HepG2 (cell line): Measurements from ENCODE around the gene ZNF530. TPM values are rescaled to one million over a fixed set of nuclear protein-coding genes. Genes with fewer than 3 reads are reported as not detected.

ENCODE experiments used
- ATAC-seq: fragments of 200-7000 bp; cut with Tn5 transposase; 3 replicates; pipeline ENCODE4 v1.9.1; 2020; ENCODE audit warnings: mild to moderate bottlenecking, moderate library complexity
- BruUV-seq: library from RNA; stranded (reverse); fragments of 400-500 nt; replicated peaks from 2 replicates; lab custom pipeline; 2021; lab: Mats Ljungman, UMichigan
- CTCF ChIA-PET: fragments of 300-600 bp; formaldehyde crosslinking; extraction: SDS; loops from one replicate; lab custom pipeline; 2021; ENCODE audit warnings: low total read pairs, inconsistent platforms, low intra/inter-chr PET ratio; lab: Yijun Ruan, JAX
- POLR2A ChIA-PET: fragments of 350-600 bp; sonication (Branson Sonifier 250); formaldehyde crosslinking; loops from one replicate; lab custom pipeline; 2020; ENCODE audit warnings: antibody characterized with exemption, inconsistent platforms; lab: Yijun Ruan, JAX
- DNase-seq: peaks from one replicate; pipeline ENCODE4 v3.0.0-alpha.2; 2015; ENCODE audit warnings: low spot score
- FAIRE-seq: peaks from 3 replicates; lab custom pipeline; 2011; peaks lifted over from hg19 to GRCh38; lab: Jason Lieb, UNC
- H2AFZ ChIP-seq: one replicate; pipeline ENCODE4 v1.6.1; 2011; ENCODE audit warnings: low read length, inconsistent platforms
- H3K27ac ChIP-seq: fragments of 300-600 bp; 3 replicates; pipeline ENCODE4 v1.8.0; 2011; ENCODE audit warnings: mixed run types, mild to moderate bottlenecking, mixed read lengths, low read length, inconsistent platforms; ENCODE audit not compliant: insufficient read depth; ENCODE audit errors: extremely low read length
- H3K27me3 ChIP-seq, 2 experiments: fragments of 200-600 bp in 1 of 2; 2 replicates in 1 of 2; 3 replicates in 1 of 2; pipeline versions ENCODE4 v1.6.0 to v1.8.0; 2011; ENCODE audit warnings: low read length in 2 of 2, mild to moderate bottlenecking in 2 of 2, moderate library complexity in 2 of 2, inconsistent platforms in 1 of 2; ENCODE audit not compliant: insufficient read depth in 2 of 2, control insufficient read depth in 1 of 2
- H3K36me3 ChIP-seq, 2 experiments: fragments of 200-600 bp in 1 of 2; replicated peaks in 1 of 2; 2 replicates in 1 of 2; 3 replicates in 1 of 2; pipeline versions ENCODE4 v1.5.1 to v1.8.0; 2011; ENCODE audit warnings: low read length in 2 of 2, inconsistent platforms in 1 of 2; ENCODE audit not compliant: insufficient read depth in 2 of 2, control insufficient read depth in 1 of 2
- H3K4me1 ChIP-seq: 2 replicates; pipeline ENCODE4 v1.5.1; 2012; ENCODE audit warnings: low read length, inconsistent platforms; ENCODE audit not compliant: insufficient read depth
- H3K4me2 ChIP-seq: 2 replicates; pipeline ENCODE4 v1.6.0; 2011; ENCODE audit warnings: low read depth, low read length, inconsistent platforms
- H3K4me3 ChIP-seq, 3 experiments: fragments of 200-600 bp in 1 of 3; sonication (generic), shearing (Covaris generic) in 1 of 3; replicated peaks in 1 of 3; 2 replicates each; pipeline ENCODE4 v1.5.1; 2011 to 2016; ENCODE audit warnings: low read length in 3 of 3, inconsistent platforms in 2 of 3, low read depth in 2 of 3, mild to moderate bottlenecking in 2 of 3, control low read depth in 1 of 3, mixed read lengths in 1 of 3; ENCODE audit not compliant: insufficient read depth in 1 of 3
- H3K79me2 ChIP-seq: one replicate; pipeline ENCODE4 v1.6.1; 2011; ENCODE audit warnings: low read length, inconsistent platforms; ENCODE audit not compliant: insufficient read depth
- H3K9ac ChIP-seq: 2 replicates; pipeline ENCODE4 v1.6.0; 2011; ENCODE audit warnings: mild to moderate bottlenecking, low read depth, low read length, inconsistent platforms; ENCODE audit not compliant: insufficient read depth
- H3K9me3 ChIP-seq: 2 replicates; pipeline ENCODE4 v1.5.1; 2012; ENCODE audit warnings: mild to moderate bottlenecking, low read length
- H4K20me1 ChIP-seq: 2 replicates; pipeline ENCODE4 v1.6.0; 2011; ENCODE audit warnings: inconsistent platforms, mild to moderate bottlenecking, low read length, moderate library complexity; ENCODE audit not compliant: insufficient read depth
- YY1 ChIP-seq: IDR thresholded peaks from 2 replicates; pipeline ENCODE4 v1.6.1; 2011; ENCODE audit warnings: low read length, low read depth, moderate library complexity, mild to moderate bottlenecking; ENCODE audit not compliant: insufficient read depth, insufficient replicate concordance
- ZNF331 ChIP-seq: sonication (generic); formaldehyde crosslinking; IDR thresholded peaks from 2 replicates; pipeline ENCODE4 v1.4.0; 2020; ENCODE audit warnings: missing genetic modification reagents
- ZNF619 ChIP-seq: sonication (generic); formaldehyde crosslinking; IDR thresholded peaks from 2 replicates; pipeline ENCODE4 v1.4.0; 2020; ENCODE audit warnings: mild to moderate bottlenecking, missing genetic modification reagents
- ZNF772 ChIP-seq: sonication (generic); formaldehyde crosslinking; IDR thresholded peaks from 2 replicates; pipeline ENCODE4 v1.5.0; 2020; ENCODE audit warnings: mild to moderate bottlenecking, missing genetic modification reagents
- WGBS: methylation state at CpG from one replicate; pipeline ENCODE4 v1.1.6; 2017; ENCODE audit warnings: low lambda C conversion rate; 5-methylcytosine and 5-hydroxymethylcytosine counted together
- in situ Hi-C: cut with HindIII; loops from 2 replicates; pipeline ENCODE4 v1.10.0; 2017; ENCODE audit warnings: low pct_unique_long_range_greater_than_20kb; ENCODE audit not compliant: extremely low pct_ligation_motif_present
- intact Hi-C: fragments of 100-400 bp; cut with micrococcal nuclease; formaldehyde crosslinking; loops from one replicate; pipeline ENCODE4 v1.10.0; 2022; ENCODE audit not compliant: unreplicated experiment
- polyA plus RNA-seq, 8 experiments: library from polyadenylated mRNA; depleted of rRNA in 3 of 8; stranded (reverse) in 7 of 8; unstranded in 1 of 8; fragments of >200 nt; fragmentation: Illumina TruSeq in 4 of 8; extraction: Trizol in 4 of 8; gene quantifications; 2 replicates each; pipeline versions ENCODE4 v1.2.1 to v1.2.3, GENCODE V29; 2011 to 2016; ENCODE audit warnings: low read depth in 4 of 8, missing spikeins in 1 of 8, mixed read lengths in 1 of 8; ENCODE audit not compliant: insufficient read depth in 1 of 8
- total RNA-seq, 5 experiments: library from RNA; depleted of rRNA; stranded (reverse); fragments of >200 nt; fragmentation: Illumina TruSeq; extraction: Trizol; gene quantifications; 2 replicates each; pipeline ENCODE4 v1.2.3, GENCODE V29; 2016; ENCODE audit warnings: low read depth in 1 of 5

The ZNF530 gene
- total and polyA plus RNA-seq, 2 of the 13 experiments (the other 11 are each of a cell fraction or from before 2014, with no cell fraction given) = 1.1 to 7.8 TPM

- intact Hi-C loops = no loop called here
- H4K20me1 ChIP-seq = no peaks in the 10 kb centered on the region
- BruUV-seq = no TSS peak
Observed at GRCh38 chr19:57653689-57654088, 54.0 kb downstream of the ZNF530 start.

GRCh38 chr19:57655443-57655842 lies 55.8 kb downstream of the ZNF530 start:
- no peaks in the 10 kb centered on the region for H3K79me2 ChIP-seq
- no peak overlapping the region for H3K4me2 ChIP-seq
- H3K4me3 ChIP-seq = no peak overlapping the region
- H3K9ac ChIP-seq = no peak overlapping the region
- H3K27ac ChIP-seq = no peak overlapping the region
- FAIRE-seq = no peak
- no TSS peak for BruUV-seq
- ChIA-PET POLR2A (interaction anchor here (2.4 kb wide), 1 partner anchor 10 kb away, joined by 14 read pairs; no protein-coding TSS in a partner anchor), CTCF (no interaction called here)
- H3K9me3 ChIP-seq = 0 out of 2 replicates have a peak, but pooled peaks cover 8% of the 10 kb centered on the region
- WGBS = 85% methylated on average over 1 of the region's 1 CpG
- no peaks in the 10 kb centered on the region; the same call in 1 of the 2 replicates for H4K20me1 ChIP-seq
- no peak overlapping the region for H2AFZ ChIP-seq
- TF ChIP-seq ZNF619 (CRISPR knock-in tag) = no peak
- TF ChIP-seq ZNF772 (CRISPR knock-in tag) = no peak
- ATAC-seq = no peak
- H3K27me3 ChIP-seq = no peaks in the 10 kb centered on the region
- peaks cover 35% of the 10 kb centered on the region for H3K4me1 ChIP-seq
- in situ Hi-C loops (no loop called here), intact Hi-C loops (no loop called here)
- no peak for DNase-seq
- H3K36me3 ChIP-seq = no peaks in the 10 kb centered on the region

More at GRCh38 chr19:57653689-57654088, 54.0 kb downstream of the ZNF530 start:
- in situ Hi-C loops = no loop called here
- FAIRE-seq (no peak), DNase-seq (no peak), ATAC-seq (no peak)
- 76% methylated on average over 2 of the region's 2 CpGs for WGBS
- ChIA-PET CTCF (no interaction called here), POLR2A (no interaction called here)
- Histone ChIP-seq H3K79me2 (no peaks in the 10 kb centered on the region), H3K27me3 (no peaks in the 10 kb centered on the region), H2AFZ (no peak overlapping the region), H3K4me3 (no peak overlapping the region), H3K36me3 (no peaks in the 10 kb centered on the region), H3K9me3 (0 out of 2 replicates have a peak, but pooled peaks cover 8% of the 10 kb centered on the region), H3K4me1 (peaks cover 43% of the 10 kb centered on the region), H3K9ac (no peak overlapping the region), H3K4me2 (no peak overlapping the region)
- peak; percentile 99 for TF ChIP-seq ZNF331 (CRISPR knock-in tag)
- no peak for TF ChIP-seq YY1
- TF ChIP-seq, all 625 proteins: peak for 1
- no peak overlapping the region for H3K27ac ChIP-seq
